Measurements from ENCODE around the gene FAM222A. TPM values are rescaled to one million over a fixed set of nuclear protein-coding genes. Genes with fewer than 3 reads are reported as not detected.

The FAM222A gene
- total RNA-seq, 1 donor from 2014 or later: 7.8 TPM

DNA sequence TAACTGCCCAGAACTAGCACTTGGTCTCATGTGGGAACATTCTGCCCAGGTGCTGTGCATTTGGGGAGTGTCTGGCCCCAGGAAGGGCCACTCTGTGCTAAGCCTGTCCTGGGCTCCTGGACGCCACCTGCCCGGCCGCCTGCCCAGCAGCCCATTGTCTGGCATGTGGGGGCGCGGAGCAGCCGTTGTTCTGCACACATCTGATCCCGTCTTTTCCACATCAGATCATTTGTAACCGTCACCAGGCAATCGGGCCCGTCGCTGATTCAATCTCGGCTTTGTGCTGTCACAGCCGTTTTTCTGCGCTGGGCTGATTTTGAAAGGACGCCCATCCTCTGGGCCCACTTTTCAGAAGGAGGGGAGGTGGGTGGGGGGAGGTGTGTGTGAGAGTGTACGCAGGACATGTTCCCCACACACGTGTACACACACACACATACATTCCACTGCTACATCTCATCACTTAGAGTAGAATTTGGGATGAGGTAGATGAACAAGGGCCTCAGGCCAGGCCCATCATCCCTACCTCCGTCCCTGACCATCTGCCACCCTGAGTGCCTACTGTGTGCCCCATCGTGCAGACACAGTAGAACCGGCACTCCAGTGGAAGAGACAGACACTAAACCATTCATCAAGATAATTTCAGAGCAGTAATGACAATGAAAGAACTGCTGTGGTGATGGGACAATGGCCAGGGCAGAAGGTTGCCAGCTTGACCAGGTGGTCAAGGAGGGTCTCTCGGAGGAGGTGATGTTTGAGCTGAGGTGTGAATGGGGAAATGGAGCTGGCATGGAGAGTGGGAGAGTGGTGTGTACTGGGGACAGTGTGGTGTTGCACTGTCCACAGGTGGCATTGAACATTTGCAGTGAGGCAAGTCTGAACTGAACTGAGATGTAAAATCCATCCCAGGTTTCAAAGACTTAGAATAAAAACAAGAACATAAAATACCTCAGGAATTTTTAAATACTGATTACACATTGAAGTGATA lies 19.0 kb downstream of the FAM222A start:
- intact Hi-C loops (cut with DNase I): no loop called here
- peak; percentile 63 for DNase-seq (ENCODE audit: low spot score)

DNA sequence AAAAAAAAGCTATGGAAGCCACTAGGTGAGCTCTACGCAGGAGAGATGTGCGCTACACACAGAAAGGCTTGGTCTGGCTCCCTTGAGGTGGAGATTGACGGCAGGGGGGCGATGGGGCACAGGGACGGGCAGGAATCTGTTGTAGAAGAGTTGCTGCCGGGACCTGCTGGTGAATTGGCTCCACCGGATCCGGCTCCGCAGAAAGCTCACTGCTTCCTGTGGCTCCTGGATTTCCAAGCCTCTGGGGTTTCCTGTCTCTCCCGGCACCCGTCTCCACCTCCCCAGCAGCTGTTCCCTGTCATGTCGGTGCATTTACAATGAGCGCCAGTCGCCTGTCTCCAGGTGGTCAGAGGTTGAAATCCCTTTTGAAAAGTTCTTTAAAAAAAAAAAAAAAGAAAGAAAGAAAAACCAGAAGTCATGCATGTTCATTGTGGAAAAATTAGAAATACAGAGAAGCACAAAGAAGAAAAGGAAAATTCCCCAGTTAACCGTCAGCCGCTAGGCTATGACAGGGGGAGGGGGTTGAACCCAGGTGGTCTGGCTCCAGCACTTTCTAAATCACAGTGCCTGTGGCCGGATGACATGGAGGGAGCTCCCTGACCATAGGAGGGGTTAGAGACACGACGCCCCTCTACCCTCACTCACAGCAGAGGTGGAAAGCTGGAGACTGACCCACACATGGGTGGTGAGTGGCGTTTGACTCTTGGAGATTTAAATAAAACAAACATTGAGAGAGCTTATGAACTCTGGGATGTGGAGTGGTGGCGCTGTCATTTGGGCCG lies 20.8 kb downstream of the FAM222A start:
- intact Hi-C loops (cut with DNase I): no loop called here
- DNase-seq (ENCODE audit: low spot score): peak; percentile 69

DNA sequence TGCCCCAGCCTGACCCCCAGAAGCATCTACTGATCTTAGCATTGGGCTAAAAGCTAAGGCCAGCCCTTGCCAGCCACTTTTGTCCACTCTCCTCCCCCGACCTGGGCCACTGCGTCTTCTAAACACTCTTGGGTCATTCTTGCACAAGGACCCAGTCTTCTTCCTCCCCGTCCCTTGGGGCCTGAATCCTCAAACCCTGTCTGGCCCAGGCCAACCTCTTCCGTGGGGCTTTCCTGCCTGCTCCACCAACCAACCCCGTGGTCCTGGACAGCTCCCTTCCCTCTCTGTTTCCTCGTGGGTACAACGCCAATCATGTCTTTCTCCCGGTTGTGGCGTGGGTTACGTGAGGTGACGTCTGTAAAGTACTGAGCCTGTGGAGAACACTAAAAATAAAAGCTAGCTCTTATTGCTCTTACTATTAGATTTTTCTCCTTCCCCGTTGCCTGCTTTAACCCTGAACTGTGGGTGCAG lies 21.5 kb downstream of the FAM222A start:
- intact Hi-C loops (cut with DNase I): no loop called here
- peak; percentile 63 for DNase-seq (ENCODE audit: low spot score)

DNA sequence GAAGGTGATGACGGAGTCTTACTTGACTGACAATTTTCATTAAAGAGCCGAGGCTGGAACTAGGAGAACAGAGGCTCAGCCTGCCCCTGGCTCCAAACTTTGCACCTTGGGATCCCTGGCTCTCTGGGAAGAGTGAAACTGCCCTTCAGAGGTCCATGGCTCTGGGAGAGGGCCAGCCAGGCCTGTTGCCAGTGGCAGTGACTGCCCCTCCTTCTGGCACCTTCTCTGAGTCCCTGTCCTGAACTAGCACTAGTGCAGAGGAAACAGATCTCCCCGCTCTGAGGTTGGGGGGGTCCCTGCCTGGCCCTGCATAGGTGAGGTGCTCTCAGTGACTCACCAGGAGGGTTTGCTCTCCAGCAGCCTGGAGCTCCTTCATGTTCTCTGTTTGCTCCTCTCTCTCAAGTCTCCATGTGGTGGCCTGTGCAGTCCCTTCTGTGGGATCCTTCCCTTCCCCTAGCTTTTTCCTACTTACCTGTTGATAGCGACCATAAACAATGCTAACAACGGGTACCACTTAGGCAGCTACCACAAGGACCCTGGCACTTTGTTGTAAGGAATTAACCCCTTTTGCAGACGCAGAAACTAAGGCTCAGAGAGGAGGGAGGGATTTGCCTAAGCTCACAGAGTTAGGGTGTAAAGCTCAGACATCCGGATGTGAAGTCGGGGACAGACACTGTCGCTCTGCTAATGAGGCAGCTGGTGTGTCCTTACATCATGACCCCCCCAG lies 22.4 kb downstream of the FAM222A start:
- peak; percentile 74 for DNase-seq (ENCODE audit: low spot score)
- intact Hi-C loops (cut with DNase I): no loop called here

DNA sequence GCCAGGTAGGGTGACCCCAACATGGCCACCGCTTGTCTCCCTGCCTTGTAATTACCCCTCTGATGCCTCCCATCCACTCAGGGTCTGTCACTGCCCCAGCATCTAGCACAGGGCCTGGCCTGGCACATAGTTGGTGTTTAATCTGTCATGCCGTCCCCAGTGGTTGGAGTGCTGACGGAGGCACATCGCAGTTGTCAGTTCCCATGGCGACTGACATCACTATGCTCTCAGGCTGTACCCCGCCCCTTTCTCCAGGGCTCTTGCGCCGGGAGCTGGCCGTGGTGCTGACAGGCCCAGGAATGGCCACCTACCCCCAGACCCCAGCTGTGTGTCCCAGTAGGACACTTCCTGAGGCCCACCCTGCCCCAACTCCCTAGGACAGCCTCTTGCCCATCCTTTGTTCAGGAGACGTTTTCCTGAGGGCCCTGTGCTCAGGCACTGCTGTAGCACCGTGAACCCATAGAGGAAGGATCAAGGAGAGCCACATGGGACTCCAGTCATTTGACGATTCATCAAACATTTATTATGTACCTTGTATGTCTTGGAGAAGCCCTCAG lies 23.0 kb downstream of the FAM222A start:
- peak; percentile 67 for DNase-seq (ENCODE audit: low spot score)
- intact Hi-C loops (cut with DNase I): no loop called here

DNA sequence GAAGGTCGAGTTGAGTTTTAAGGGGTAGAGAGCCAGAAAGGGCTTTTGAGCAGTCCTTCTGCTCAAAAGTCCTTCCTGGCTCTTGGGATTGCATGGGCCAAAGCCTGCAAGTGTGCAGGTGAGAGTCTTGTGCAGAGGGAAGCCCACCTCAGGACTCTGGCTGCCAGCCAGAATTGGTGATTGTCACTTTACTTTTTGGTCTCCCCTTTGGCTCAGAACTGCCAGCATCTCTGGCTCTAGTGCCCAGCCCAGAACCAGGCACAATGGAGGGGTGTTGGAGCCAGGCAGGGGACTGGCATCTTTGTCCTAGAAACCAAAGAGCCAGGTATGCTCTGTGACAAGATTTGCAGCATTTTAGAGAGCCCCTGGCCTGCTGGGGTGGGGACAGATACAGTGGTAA lies 23.5 kb downstream of the FAM222A start:
- peak; percentile 38 for DNase-seq (ENCODE audit: low spot score)
- intact Hi-C loops (cut with DNase I): no loop called here

DNA sequence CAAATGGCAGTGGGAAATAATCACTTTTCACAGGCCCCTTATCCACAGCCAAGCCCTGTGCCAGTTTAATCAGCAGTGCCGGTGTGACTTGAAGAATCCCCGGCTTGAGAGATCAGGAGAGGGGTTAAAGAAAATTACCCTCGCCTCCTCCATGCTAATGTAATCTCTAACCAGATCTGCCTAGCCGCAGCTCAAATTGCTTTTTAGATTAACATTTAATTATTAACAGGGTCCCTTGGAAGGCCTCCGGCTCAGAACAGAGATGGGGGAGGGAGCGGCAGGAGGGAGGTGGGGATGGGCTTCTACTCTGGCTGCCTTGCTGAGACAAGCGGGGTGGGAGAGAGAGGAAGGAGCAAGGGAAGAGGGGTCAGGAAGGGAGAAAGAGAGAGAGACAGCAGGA lies 24.0 kb downstream of the FAM222A start:
- peak; percentile 33 for DNase-seq (ENCODE audit: low spot score)
- intact Hi-C loops (cut with DNase I): no loop called here

DNA sequence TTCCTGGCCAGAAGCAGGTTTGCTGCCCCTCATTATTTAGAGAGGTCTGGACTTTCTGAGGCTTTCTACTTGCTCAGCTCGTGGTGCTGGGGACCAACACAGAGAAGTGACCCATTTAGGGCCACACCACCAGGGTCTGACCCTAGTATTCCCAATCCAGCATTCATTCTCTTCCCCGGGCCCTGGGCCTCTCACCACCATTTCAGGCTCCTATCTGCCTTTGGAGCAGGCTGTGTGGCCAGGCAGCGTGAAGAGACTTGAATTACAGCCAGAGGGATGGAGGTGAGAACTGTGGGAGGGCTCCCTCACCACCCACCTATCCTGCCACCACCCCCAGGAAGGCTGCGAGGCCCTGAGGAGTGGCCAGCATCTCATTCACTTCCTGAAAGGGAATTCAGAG lies 24.6 kb downstream of the FAM222A start:
- DNase-seq (ENCODE audit: low spot score): peak; percentile 60
- intact Hi-C loops (cut with DNase I): no loop called here

DNA sequence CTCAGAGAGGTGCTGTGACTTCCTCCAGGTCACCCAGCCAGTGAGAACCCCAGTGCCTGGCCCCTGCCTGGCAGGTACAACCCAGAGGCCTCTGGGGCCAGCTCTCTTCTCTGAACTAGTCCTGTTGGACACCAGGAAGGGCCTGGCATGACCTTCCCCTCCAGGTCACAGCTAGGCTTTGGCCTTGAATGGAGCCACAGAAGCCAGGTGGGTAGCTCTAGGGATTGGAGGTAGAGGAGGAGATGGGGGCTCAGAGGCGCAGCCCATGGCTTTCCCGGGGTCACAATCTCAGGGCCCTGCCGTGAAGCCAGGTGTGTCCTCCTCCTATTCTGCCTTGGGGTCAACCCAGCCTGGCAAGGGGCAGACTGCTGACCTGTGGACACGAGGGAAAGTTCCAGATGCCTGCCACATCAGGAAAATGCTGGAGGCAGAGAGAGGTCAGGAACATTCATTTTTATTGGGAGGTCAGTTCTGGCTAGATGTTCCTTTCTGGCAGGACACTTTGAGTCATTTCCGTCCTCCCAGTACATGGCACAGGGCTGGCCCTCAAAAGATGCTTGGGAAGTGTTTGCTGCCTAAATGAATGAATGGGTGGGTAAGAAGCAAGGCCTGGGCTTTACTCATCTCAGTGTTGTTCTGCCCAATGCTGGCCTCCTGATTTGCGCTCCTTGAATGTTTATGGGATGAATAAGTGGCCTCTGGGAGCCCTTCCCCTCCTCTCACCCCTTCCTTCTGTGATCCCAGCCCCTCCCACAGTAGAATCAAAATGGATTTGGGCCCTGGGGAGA lies 25.4 kb downstream of the FAM222A start:
- intact Hi-C loops (cut with DNase I): no loop called here
- DNase-seq (ENCODE audit: low spot score): peak; percentile 73

DNA sequence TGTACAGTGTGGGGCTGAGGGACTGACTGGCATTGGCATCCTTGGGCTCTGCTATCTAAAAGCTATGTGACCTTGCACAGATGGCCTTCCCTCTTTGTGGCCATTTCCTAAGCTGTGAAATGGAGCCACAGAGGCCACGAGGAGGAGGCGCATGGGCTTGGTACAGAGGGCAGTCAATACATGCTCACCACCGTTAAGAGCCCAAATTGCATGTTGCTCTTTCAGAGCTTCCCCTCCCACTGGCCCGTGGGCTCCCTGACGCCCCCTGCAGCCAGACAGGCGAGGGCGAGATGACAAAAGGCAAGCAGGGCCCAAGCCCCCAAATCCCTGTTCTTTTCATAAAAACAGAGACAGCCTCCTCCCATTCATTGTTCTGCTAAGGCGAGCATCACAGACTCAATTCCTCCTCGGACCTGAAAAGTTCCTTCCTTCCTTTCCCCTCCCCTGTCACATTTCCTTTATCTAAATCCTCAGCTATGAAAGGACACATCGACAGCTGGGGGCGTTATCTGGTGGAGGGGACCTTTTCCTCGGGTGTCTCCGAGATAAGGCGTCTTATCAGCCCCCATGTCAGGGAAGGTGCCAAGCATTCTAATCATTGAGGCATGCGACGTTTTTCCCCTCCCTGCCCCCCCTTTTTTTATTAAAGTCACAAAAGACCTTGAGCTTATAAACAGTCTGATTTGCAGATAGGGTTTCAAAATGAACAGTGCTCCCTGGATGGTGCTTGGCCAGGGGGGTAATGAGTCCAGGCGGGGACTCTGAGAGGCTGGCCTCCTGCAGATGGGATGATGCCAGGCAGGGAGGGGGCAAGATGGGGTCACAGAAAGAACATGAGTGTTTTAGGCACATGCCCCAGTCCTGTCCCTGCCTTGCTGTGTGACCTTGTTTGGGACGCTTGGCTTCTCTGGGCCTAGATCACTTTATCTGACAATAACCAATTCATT lies 26.4 kb downstream of the FAM222A start:
- intact Hi-C loops (cut with DNase I): no loop called here
- no peak for DNase-seq (ENCODE audit: low spot score)

DNA sequence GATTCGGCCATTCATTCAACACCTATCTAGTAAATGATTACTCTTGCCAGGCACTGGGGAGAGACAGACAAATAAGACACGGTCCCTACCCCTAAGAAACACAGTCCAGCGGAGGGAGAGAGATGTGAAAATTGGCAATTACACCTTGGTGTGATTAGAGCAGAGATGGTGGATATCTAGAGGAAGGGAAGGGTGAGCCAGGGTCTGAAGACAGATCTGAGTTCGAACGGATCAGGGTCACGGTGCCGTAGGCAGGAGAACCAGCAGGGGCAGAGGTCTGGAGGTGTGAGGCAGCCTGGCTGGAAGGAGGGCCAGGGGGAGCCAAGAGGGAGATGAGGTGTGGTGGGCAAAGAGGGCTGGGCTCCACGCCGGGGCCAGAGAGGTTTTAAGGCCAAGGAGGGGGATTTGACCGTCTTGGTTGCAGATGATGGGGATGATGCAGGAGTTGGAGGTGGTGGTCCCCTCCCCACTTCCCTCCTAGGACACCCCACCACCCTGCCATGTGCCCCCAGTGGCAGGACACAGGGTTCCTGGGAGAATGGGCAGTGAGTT lies 27.1 kb downstream of the FAM222A start:
- peak; percentile 67 for DNase-seq (ENCODE audit: low spot score)
- intact Hi-C loops (cut with DNase I): no loop called here

DNA sequence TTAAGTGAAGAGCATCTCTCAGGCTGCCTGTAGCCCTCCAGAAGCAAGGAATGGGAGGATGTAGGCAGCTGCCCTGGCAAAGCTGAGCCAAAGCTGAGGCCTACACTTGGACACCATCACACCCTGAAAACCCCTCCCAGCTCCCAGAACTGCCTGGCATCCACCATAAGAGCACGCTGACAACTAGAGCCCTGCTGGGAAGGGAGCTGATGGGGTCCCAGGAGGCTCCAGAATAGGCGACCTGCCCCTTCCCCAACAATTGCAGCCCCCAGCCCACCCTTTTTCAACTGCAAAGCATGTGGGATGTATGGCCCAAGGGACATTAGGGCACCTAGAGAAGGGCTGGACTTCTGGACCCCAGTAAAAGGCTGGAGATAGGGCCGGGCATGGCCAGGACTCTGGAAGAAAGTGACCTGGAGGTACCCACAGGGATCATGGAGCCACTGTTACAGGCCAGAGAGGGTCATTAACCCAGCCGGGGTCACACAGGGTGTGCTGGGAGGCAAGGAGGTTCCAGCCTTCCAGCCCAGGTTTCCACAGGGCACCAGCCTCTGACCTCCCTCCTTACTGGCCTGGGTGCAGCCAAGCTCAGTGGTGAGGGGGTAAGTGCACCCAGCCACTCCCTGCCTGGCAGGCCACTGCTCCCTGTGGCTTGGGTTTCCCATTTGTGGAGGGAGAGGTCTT lies 27.8 kb downstream of the FAM222A start:
- DNase-seq (ENCODE audit: low spot score): peak; percentile 51
- intact Hi-C loops (cut with DNase I): no loop called here

DNA sequence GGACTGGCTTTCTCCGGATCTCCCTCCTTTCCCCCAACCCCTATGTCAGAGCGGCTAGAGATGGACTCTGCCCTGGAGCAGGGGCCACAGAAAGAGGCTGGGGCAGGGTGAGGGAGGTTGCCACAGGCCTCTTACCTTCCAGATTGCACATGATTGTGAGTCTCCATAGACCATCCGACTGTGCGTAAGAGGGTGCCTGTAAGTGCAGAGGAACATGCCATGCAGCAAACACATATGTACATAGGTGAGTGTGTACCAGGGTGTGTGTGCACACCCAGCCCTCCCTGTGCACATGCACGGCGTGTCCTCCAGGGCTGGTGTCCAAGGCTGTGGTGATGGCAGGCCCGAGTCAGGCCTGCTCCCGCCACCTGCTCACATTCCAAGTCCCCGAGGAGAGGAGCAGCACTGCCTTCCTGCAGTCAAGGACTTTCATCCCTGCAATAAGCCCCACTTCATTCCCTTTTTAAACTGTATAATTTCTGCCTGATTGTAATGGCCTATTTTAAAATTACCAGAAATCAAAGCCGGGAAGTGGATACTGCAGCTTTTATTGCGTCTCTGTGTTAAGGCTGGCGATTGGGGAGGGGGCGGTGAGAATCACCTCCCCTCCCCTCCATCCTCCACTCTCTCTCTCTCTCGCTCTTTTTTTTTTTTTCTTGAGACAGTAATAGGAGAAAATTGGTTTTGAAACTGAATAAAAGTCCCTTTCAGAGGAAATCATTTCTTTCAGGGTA lies 28.5 kb downstream of the FAM222A start:
- DNase-seq (ENCODE audit: low spot score): peak; percentile 36
- intact Hi-C loops (cut with DNase I): no loop called here

DNA sequence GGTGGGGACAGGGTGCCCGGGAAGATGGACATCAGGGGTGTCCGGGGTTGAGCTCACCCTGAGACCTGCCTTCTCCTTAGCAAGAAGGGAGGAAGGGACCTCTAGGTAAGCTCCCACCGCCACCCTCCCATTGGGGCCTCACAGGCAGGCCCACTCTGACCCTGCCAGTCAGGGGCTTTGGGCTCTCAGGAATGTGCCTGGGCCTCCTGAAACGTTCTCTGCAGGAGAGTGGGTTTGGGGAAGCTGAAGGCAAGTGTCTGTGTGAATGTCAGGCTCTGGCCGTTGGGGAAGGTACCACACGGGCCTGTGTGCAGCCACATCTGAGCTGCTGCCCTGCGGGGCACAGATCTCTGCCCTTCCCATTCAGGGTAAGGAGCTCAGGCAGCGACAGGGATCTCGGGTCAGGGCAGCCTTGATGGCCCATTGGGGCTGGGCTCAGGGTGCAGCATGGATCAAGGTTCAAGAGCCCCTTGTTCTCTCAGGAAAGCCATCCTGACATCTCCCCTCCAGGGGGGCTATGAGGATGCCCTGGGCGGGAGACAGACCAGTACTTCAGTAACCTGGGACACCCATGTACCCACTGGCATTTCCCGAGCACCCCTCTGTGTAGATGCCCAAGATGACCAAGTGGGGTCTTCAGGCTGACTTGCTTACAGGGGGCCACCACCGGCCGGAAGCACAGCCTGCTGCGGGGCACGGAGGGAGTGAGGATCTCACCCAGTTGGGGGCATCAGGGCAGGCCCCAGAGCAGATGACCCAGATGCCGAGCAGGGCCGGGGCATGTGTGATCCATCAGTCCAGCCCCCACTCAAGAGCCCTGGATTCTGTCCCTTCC lies 29.7 kb downstream of the FAM222A start:
- intact Hi-C loops (cut with DNase I): no loop called here
- peak; percentile 61 for DNase-seq (ENCODE audit: low spot score)

DNA sequence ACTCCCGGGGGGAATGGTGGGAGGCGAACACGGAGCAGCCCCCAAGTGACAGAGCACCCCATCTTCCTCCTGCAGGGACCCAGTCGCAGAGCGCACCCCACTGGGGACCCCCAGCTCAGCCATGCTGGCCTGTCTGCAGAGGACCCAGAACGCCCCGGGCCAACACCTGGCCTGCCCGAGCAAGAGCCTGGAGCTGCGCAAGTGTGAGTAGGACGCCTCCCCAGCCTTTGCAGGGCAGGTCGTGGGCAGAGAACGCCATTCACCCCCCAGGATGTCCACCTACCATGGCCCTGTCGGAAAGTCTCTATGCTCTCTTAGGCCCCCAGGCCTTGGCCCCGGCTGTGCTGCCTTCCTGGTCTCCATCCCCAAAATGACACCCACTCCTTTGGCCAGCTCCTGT lies 30.4 kb downstream of the FAM222A start:
- DNase-seq (ENCODE audit: low spot score): peak; percentile 63
- intact Hi-C loops (cut with DNase I): no loop called here
